HL-60 (cell line): ENCODE measurements around the gene LRP1B.
"Not testable (repeated sequence)": the region's sequence is repeated elsewhere in the genome, so short reads cannot be mapped to it uniquely, and the experiment has no call there.

Source experiments
- DNase-seq, 2 experiments: peaks; one replicate each; pipeline ENCODE4 v3.0.0-alpha.2; 2010 to 2020; ENCODE audit warnings: low read depth in 1 of 2, low spot score in 1 of 2
- H3K27ac ChIP-seq: fragments of 250-450 bp; sonication (Bioruptor Pico); replicated peaks from 2 replicates; pipeline ENCODE4 v1.5.1; 2020; ENCODE audit warnings: mild to moderate bottlenecking, moderate library complexity
- H3K27me3 ChIP-seq: fragments of 250-450 bp; sonication (Bioruptor Pico); 2 replicates; pipeline ENCODE4 v1.5.1; 2021; ENCODE audit warnings: mild to moderate bottlenecking, moderate library complexity; ENCODE audit not compliant: insufficient read depth, poor library complexity, severe bottlenecking
- H3K4me3 ChIP-seq: replicated peaks from 2 replicates; pipeline ENCODE4 v1.5.1; 2011; ENCODE audit warnings: mild to moderate bottlenecking, control low read depth, low read length; ENCODE audit not compliant: insufficient read depth
- GABPA ChIP-seq: IDR thresholded peaks from 2 replicates; pipeline ENCODE4 v1.6.1; 2012; ENCODE audit warnings: low read depth
- POLR2AphosphoS5 ChIP-seq: IDR thresholded peaks from 2 replicates; pipeline ENCODE4 v1.6.1; 2012; ENCODE audit warnings: low read depth
- SPI1 ChIP-seq: IDR thresholded peaks from 2 replicates; pipeline ENCODE4 v1.6.1; 2012; ENCODE audit warnings: low read depth, mild to moderate bottlenecking, borderline replicate concordance
- TF ChIP-seq, protein P1 (sequence below): IDR thresholded peaks from one replicate; pipeline ENCODE4 v1.5.1; 2011; ENCODE audit warnings: low read length, control low read depth, inconsistent platforms; ENCODE audit not compliant: insufficient read depth
- TF ChIP-seq, protein P2 (sequence below): IDR thresholded peaks from 2 replicates; pipeline ENCODE4 v1.6.1; 2012; ENCODE audit warnings: low read depth; ENCODE audit not compliant: insufficient replicate concordance

The LRP1B gene

DNA sequence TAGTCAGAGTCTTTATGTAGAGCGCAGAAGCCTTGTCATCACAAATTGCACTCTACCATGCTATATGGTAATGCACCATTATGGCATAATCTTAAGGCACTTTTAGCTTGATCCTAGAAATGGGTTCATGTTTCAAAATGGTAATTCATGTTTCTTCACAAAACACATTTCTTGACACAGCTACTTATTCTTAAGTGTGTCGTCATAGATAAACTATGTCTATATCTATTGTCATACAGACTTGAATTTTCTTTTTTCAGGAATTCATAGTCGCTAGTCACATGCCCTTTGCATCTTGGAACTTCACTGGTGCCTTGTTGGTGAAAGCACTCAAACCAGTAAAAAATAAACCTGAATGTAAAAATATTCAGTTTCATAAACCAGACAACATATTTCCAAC is 1578.2 kb downstream of the LRP1B start:
- no peaks in the 10 kb centered on the region for H3K27me3 ChIP-seq
- TF ChIP-seq SPI1, result no peak
- TF ChIP-seq GABPA, result no peak
- TF ChIP-seq, protein P1, sequence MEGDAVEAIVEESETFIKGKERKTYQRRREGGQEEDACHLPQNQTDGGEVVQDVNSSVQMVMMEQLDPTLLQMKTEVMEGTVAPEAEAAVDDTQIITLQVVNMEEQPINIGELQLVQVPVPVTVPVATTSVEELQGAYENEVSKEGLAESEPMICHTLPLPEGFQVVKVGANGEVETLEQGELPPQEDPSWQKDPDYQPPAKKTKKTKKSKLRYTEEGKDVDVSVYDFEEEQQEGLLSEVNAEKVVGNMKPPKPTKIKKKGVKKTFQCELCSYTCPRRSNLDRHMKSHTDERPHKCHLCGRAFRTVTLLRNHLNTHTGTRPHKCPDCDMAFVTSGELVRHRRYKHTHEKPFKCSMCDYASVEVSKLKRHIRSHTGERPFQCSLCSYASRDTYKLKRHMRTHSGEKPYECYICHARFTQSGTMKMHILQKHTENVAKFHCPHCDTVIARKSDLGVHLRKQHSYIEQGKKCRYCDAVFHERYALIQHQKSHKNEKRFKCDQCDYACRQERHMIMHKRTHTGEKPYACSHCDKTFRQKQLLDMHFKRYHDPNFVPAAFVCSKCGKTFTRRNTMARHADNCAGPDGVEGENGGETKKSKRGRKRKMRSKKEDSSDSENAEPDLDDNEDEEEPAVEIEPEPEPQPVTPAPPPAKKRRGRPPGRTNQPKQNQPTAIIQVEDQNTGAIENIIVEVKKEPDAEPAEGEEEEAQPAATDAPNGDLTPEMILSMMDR, result no peak
- TF ChIP-seq POLR2AphosphoS5, result no peak
- TF ChIP-seq, protein P2, sequence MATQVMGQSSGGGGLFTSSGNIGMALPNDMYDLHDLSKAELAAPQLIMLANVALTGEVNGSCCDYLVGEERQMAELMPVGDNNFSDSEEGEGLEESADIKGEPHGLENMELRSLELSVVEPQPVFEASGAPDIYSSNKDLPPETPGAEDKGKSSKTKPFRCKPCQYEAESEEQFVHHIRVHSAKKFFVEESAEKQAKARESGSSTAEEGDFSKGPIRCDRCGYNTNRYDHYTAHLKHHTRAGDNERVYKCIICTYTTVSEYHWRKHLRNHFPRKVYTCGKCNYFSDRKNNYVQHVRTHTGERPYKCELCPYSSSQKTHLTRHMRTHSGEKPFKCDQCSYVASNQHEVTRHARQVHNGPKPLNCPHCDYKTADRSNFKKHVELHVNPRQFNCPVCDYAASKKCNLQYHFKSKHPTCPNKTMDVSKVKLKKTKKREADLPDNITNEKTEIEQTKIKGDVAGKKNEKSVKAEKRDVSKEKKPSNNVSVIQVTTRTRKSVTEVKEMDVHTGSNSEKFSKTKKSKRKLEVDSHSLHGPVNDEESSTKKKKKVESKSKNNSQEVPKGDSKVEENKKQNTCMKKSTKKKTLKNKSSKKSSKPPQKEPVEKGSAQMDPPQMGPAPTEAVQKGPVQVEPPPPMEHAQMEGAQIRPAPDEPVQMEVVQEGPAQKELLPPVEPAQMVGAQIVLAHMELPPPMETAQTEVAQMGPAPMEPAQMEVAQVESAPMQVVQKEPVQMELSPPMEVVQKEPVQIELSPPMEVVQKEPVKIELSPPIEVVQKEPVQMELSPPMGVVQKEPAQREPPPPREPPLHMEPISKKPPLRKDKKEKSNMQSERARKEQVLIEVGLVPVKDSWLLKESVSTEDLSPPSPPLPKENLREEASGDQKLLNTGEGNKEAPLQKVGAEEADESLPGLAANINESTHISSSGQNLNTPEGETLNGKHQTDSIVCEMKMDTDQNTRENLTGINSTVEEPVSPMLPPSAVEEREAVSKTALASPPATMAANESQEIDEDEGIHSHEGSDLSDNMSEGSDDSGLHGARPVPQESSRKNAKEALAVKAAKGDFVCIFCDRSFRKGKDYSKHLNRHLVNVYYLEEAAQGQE, result no peak
- no peak for DNase-seq
- H3K4me3 ChIP-seq, result no peak overlapping the region
- H3K27ac ChIP-seq, result no peak overlapping the region

DNA sequence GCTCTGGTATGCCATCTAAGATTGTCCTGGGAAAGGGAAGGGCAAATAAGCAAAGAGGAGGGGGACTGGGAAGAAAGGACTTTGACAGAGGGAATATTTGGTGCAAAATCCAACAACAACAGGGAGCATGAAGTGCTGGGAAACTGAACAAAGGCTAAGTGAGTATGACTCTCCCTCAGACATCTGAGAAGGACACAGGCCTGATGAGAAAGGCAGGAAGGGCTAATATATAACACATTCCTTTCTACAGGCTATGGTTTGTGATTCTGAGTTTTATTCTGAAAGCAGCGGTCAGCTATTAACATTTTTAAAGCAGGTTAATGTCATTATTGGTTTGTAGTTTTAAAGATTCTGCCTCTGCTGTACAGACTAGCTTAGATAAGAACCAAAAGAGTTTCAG is 1579.5 kb downstream of the LRP1B start:
- no peak for DNase-seq
- H3K27ac ChIP-seq, result no peak overlapping the region
- no peaks in the 10 kb centered on the region for H3K27me3 ChIP-seq
- TF ChIP-seq, protein P2, result no peak
- TF ChIP-seq POLR2AphosphoS5, result no peak
- TF ChIP-seq, protein P1, result no peak
- TF ChIP-seq GABPA, result no peak
- no peak for TF ChIP-seq SPI1
- no peak overlapping the region for H3K4me3 ChIP-seq

DNA sequence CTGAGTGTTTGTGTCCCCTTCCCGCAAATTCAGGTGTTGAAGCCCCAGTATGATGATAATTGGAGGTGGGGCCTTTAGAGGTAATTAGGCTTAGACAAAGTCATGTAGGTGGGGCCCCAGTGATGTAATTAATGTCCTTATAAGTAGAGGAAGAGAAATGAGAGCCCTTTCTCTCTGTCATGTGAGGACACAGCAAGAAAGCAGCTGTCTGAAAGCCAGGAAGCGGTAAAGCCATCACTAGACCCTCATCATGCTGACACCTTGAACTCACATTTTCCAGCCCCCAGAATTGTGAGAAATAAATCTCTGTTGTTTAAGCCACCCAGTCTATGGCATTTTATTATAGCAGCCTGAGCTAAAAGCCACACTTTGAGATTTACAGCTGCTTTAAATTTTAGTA is 1580.0 kb downstream of the LRP1B start:
- DNase-seq, result no peak
- H3K27me3 ChIP-seq, result no peaks in the 10 kb centered on the region
- TF ChIP-seq, protein P1, result no peak
- TF ChIP-seq GABPA (no peak), SPI1 (no peak), POLR2AphosphoS5 (no peak)
- TF ChIP-seq, protein P2, result no peak
- no peak overlapping the region for H3K27ac ChIP-seq
- no peak overlapping the region for H3K4me3 ChIP-seq

DNA sequence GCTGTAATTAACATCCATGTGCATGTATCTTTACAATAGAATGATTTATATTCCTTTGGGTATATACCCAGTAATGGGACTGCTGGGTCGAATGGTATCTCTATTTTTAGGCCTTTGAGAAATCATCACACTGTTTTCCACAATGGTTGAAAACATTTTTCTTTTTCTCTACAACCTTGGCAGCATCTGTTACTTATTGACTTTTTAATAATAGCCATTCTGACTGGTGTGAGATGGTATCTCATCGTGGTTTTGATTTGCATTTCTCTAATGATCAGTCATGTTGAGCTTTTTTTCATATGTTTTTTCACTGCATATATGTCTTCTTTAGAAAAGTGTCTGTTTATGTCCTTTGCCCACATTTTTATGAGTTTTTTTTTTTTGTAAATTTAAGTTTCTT is 1586.0 kb downstream of the LRP1B start:
- not testable (repeated sequence) for H3K27ac ChIP-seq, H3K4me3 ChIP-seq, DNase-seq, H3K27me3 ChIP-seq
